ENCODE measurements around the gene ZNF618.

DNA sequence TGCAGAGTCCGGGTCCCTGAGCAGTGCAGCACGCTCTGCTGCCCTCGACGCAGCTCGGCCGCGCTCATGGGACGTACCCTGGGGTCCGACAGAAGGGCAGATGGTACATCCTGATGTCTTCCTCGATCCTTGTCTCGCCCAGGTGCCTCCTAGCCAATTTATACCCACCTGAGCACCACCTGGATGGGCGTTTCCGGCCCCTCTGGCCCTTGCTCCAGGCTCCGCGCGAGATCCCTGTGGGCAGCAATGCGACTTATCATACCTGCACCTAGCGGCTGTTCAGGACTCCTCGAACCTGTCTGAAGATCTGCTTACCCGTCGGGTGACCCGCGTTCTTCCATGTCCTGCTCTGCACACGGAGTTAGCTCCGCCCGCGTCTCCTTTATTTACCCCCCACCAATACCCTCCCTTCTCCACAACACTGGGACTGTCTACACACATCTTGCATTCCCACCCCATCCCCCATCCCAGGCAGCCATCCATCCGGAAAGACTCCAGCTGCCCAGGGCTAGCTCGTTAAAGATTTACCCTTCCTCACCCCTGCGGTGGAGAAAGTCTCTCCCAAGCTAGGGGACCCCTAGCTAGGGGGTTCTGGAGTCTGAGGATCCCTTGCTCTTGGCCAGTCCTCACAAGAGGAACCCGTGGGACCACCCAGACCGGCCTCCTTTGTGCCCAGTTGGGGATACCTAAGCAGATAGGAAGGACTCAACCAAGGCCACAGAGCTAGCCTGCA, 223.0 kb downstream of the ZNF618 start, which contains the start of gene KIF12:
- TF ChIP-seq, protein P1, sequence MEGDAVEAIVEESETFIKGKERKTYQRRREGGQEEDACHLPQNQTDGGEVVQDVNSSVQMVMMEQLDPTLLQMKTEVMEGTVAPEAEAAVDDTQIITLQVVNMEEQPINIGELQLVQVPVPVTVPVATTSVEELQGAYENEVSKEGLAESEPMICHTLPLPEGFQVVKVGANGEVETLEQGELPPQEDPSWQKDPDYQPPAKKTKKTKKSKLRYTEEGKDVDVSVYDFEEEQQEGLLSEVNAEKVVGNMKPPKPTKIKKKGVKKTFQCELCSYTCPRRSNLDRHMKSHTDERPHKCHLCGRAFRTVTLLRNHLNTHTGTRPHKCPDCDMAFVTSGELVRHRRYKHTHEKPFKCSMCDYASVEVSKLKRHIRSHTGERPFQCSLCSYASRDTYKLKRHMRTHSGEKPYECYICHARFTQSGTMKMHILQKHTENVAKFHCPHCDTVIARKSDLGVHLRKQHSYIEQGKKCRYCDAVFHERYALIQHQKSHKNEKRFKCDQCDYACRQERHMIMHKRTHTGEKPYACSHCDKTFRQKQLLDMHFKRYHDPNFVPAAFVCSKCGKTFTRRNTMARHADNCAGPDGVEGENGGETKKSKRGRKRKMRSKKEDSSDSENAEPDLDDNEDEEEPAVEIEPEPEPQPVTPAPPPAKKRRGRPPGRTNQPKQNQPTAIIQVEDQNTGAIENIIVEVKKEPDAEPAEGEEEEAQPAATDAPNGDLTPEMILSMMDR (IDR thresholded peaks at IDR 0.05) = no peak
- no peak for TF ChIP-seq POLR2A (IDR thresholded peaks at IDR 0.05)
- no peak for TF ChIP-seq EP300 (IDR thresholded peaks at IDR 0.05)

All from stomach (tissue), 4 donors.